GM12878 (cell line): ENCODE measurements around the gene ZNF10. TPM values are rescaled to one million over a fixed set of nuclear protein-coding genes. Genes with fewer than 3 reads are reported as not detected.

Experiments used
- ATAC-seq: fragments of 200-7000 bp; cut with Tn5 transposase; 3 replicates; pipeline ENCODE4 v1.9.1; 2020; ENCODE audit warnings: mild to moderate bottlenecking, moderate library complexity
- BruUV-seq: library from RNA; stranded (reverse); fragments of 400-500 nt; replicated peaks from 2 replicates; lab custom pipeline; 2021; lab: Mats Ljungman, UMichigan
- CTCF ChIA-PET: fragments of 300-600 bp; sonication (Branson Sonifier 250); formaldehyde crosslinking; extraction: SDS; loops from one replicate; lab custom pipeline; 2021; ENCODE audit warnings: inconsistent platforms; lab: Yijun Ruan, JAX
- POLR2A ChIA-PET: fragments of 350-600 bp; formaldehyde crosslinking; extraction: SDS; loops from one replicate; lab custom pipeline; 2021; ENCODE audit warnings: inconsistent platforms; lab: Charles Lee
- RAD21 ChIA-PET: fragments of 300-600 bp; sonication (Branson Sonifier 250); formaldehyde crosslinking; loops from one replicate; lab custom pipeline; 2023; ENCODE audit warnings: antibody characterized with exemption; ENCODE audit not compliant: unreplicated experiment; lab: Charles Lee
- SMC1A ChIA-PET: fragments of 300-600 bp; sonication (Branson Sonifier 250); formaldehyde crosslinking; loops from one replicate; lab custom pipeline; 2023; ENCODE audit not compliant: unreplicated experiment, uncharacterized antibody; lab: Charles Lee
- DNase-seq: peaks from one replicate; pipeline ENCODE4 v3.0.0-alpha.2; 2011; ENCODE audit warnings: low read depth, low spot score
- FAIRE-seq: peaks from 3 replicates; lab custom pipeline; 2011; peaks lifted over from hg19 to GRCh38; lab: Jason Lieb, UNC
- H2AFZ ChIP-seq: 2 replicates; pipeline ENCODE4 v1.6.0; 2011; ENCODE audit warnings: low read depth, low read length, control low read depth; ENCODE audit not compliant: control insufficient read depth
- H3K27ac ChIP-seq: 2 replicates; pipeline ENCODE4 v1.5.1; 2011; ENCODE audit warnings: control low read depth; ENCODE audit not compliant: control insufficient read depth, insufficient read depth
- H3K27me3 ChIP-seq, 2 experiments: replicated peaks in 1 of 2; 2 replicates each; pipeline versions ENCODE4 v1.6.0 to v1.6.1; 2011; ENCODE audit warnings: low read length in 1 of 2; ENCODE audit not compliant: control insufficient read depth in 2 of 2, insufficient read depth in 2 of 2
- H3K36me3 ChIP-seq, 2 experiments: 2 replicates each; pipeline ENCODE4 v1.5.1; 2011; ENCODE audit warnings: low read length in 1 of 2; ENCODE audit not compliant: control insufficient read depth in 2 of 2, insufficient read depth in 2 of 2
- H3K4me1 ChIP-seq: 2 replicates; pipeline ENCODE4 v1.6.1; 2011; ENCODE audit warnings: mild to moderate bottlenecking, low read length, moderate library complexity, mixed read lengths; ENCODE audit not compliant: control insufficient read depth, insufficient read depth
- H3K4me2 ChIP-seq: 2 replicates; pipeline ENCODE4 v1.6.0; 2011; ENCODE audit warnings: control low read depth; ENCODE audit not compliant: control insufficient read depth, insufficient read depth
- H3K4me3 ChIP-seq: fragments of 200-600 bp; sonication (generic); 2 replicates; pipeline ENCODE4 v1.5.1; 2016
- H3K79me2 ChIP-seq: 2 replicates; pipeline ENCODE4 v1.6.0; 2011; ENCODE audit warnings: low read length; ENCODE audit not compliant: control insufficient read depth, insufficient read depth
- H3K9ac ChIP-seq: 2 replicates; pipeline ENCODE4 v1.8.0; 2011; ENCODE audit warnings: low read length, control low read depth, mixed read lengths; ENCODE audit not compliant: control insufficient read depth, insufficient read depth
- H3K9me3 ChIP-seq: replicated peaks from 3 replicates; pipeline ENCODE4 v1.5.1; 2011; ENCODE audit warnings: mild to moderate bottlenecking, low read length; ENCODE audit not compliant: control insufficient read depth, insufficient read depth
- H4K20me1 ChIP-seq: 2 replicates; pipeline ENCODE4 v1.6.0; 2011; ENCODE audit not compliant: control insufficient read depth, insufficient read depth
- ATF7 ChIP-seq: fragments of 450-650 bp; IDR thresholded peaks from 2 replicates; pipeline ENCODE4 v1.6.1; 2016; ENCODE audit warnings: low read depth, mild to moderate bottlenecking
- IKZF1 ChIP-seq: fragments of 450-650 bp; conservative IDR thresholded peaks from 2 replicates; pipeline ENCODE4 v1.6.1; 2017; ENCODE audit warnings: antibody characterized with exemption, mild to moderate bottlenecking
- IRF4 ChIP-seq: IDR thresholded peaks from 2 replicates; pipeline ENCODE4 v1.6.1; 2011; ENCODE audit warnings: low read depth, low read length
- JUND ChIP-seq: IDR thresholded peaks from 2 replicates; pipeline ENCODE4 v1.6.1; 2012; ENCODE audit warnings: low read depth, mild to moderate bottlenecking, low read length, improper control_type of control experiment, moderate library complexity
- NR2F1 ChIP-seq: fragments of 450-650 bp; conservative IDR thresholded peaks from 2 replicates; pipeline ENCODE4 v1.6.1; 2017; ENCODE audit warnings: mild to moderate bottlenecking
- PKNOX1 ChIP-seq: fragments of 450-650 bp; IDR thresholded peaks from 2 replicates; pipeline ENCODE4 v1.6.1; 2016; ENCODE audit warnings: mild to moderate bottlenecking
- POLR2A ChIP-seq: IDR thresholded peaks from 2 replicates; pipeline ENCODE4 v1.6.1; 2011; ENCODE audit warnings: low read depth, mild to moderate bottlenecking, low read length
- POLR2AphosphoS2 ChIP-seq: IDR thresholded peaks from 2 replicates; pipeline ENCODE4 v1.6.1; 2011; ENCODE audit warnings: low read depth, mild to moderate bottlenecking, low read length, improper control_type of control experiment, moderate library complexity
- RAD21 ChIP-seq: IDR thresholded peaks from 2 replicates; pipeline ENCODE4 v1.6.1; 2011; ENCODE audit warnings: mild to moderate bottlenecking, low read depth, low read length, moderate library complexity; ENCODE audit not compliant: insufficient read depth
- RAD51 ChIP-seq: fragments of 450-650 bp; IDR thresholded peaks from 2 replicates; pipeline ENCODE4 v1.6.1; 2016; ENCODE audit warnings: moderate library complexity, mild to moderate bottlenecking, inconsistent platforms
- RFX5 ChIP-seq: IDR thresholded peaks from 2 replicates; pipeline ENCODE4 v1.6.1; 2011; ENCODE audit warnings: low read depth, low read length, improper control_type of control experiment
- SPI1 ChIP-seq: IDR thresholded peaks from 2 replicates; pipeline ENCODE4 v1.6.1; 2011; ENCODE audit warnings: low read depth, mild to moderate bottlenecking, low read length, moderate library complexity, borderline replicate concordance; ENCODE audit not compliant: insufficient read depth
- TBL1XR1 ChIP-seq: IDR thresholded peaks from 2 replicates; pipeline ENCODE4 v1.6.1; 2012; ENCODE audit warnings: low read depth, low read length, improper control_type of control experiment
- USF1 ChIP-seq: IDR thresholded peaks from 2 replicates; pipeline ENCODE4 v1.6.1; 2011; ENCODE audit warnings: borderline replicate concordance, low read depth, mild to moderate bottlenecking, moderate library complexity, mixed read lengths, low read length; ENCODE audit not compliant: insufficient read depth; ENCODE audit errors: extremely low read length
- WGBS: methylation state at CpG from one replicate; pipeline ENCODE4 v1.1.6; 2016; ENCODE audit warnings: low lambda C conversion rate; ENCODE audit not compliant: insufficient replicate concordance, insufficient coverage; ENCODE audit errors: missing lambda C conversion rate; 5-methylcytosine and 5-hydroxymethylcytosine counted together
- in situ Hi-C: fragments of 300-500 bp; cut with MboI; formaldehyde crosslinking; loops from 9 replicates; pipeline ENCODE4 v1.14.3; 2018; ENCODE audit warnings: mixed read lengths
- intact Hi-C: fragments of 100-400 bp; cut with micrococcal nuclease; formaldehyde crosslinking; loops from one replicate; pipeline ENCODE4 v1.14.2; 2022; ENCODE audit not compliant: unreplicated experiment
- polyA plus RNA-seq, 11 experiments: library from polyadenylated mRNA; depleted of rRNA in 4 of 11; unstranded in 6 of 11; stranded (reverse) in 5 of 11; fragments of >200 nt; fragmentation: Nextera tagmentation in 4 of 11; fragmentation: Illumina TruSeq in 1 of 11; extraction: Ambion mirVana in 4 of 11; extraction: Trizol in 1 of 11; gene quantifications; 1 replicate in 1 of 11; 2 replicates in 10 of 11; pipeline versions ENCODE4 v1.2.1 to v1.2.3, GENCODE V29; 2011 to 2016; ENCODE audit warnings: inconsistent platforms in 2 of 11, missing spikeins in 2 of 11, low read depth in 1 of 11
- total RNA-seq, 4 experiments: library from RNA; depleted of rRNA in 3 of 4; stranded (reverse); fragments of >200 nt in 3 of 4; fragmentation: Illumina TruSeq in 1 of 4; extraction: Trizol in 1 of 4; gene quantifications; 2 replicates each; pipeline versions ENCODE4 v1.2.1 to v1.2.3, GENCODE V29; 2013 to 2021

Gene ZNF10
- total and polyA plus RNA-seq, 10 of the 15 experiments (the other 5 are each of a cell fraction or from before 2014, with no cell fraction given) = 1.7 to 4.2 (median 2.9) TPM

DNA sequence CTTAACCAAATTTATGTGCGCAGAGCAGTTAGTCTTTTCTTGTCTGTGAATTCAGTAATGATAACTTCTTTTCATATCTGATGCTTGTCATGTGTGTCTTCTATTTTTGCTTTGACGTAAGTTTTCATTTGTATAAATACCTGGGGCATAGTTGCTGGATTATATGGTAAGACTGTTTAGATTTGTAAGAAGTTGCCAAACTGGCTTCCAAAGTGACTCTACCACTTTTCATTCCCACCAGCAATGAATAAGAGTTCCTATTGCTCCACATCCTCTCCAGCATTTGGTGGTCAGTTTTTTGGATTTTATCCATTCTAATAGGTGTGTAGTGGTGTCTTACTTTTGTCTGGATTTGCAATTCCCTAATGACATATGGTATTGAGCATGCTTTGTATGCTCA is 59.7 kb downstream of the ZNF10 start:
- POLR2A ChIA-PET = no interaction called here
- CTCF ChIA-PET = no interaction called here
- peaks cover 50% of the 10 kb centered on the region for H3K9me3 ChIP-seq
- H4K20me1 ChIP-seq = no peaks in the 10 kb centered on the region
- no TSS peak for BruUV-seq
- no peaks in the 10 kb centered on the region for H3K4me1 ChIP-seq
- FAIRE-seq (no peak), DNase-seq (no peak), ATAC-seq (no peak)
- no peak overlapping the region for H3K27ac ChIP-seq
- no peaks in the 10 kb centered on the region for H3K79me2 ChIP-seq
- in situ Hi-C loops (no loop called here), intact Hi-C loops (no loop called here)
- no peak overlapping the region for H3K4me2 ChIP-seq
- 100% methylated on average over 2 of the region's 2 CpGs for WGBS
- no peak overlapping the region for H3K4me3 ChIP-seq
- H3K36me3 ChIP-seq = peaks cover 17 to 67% of the 10 kb centered on the region in 2 experiments
- SMC1A ChIA-PET = no interaction called here
- RAD21 ChIA-PET = no interaction called here
- no peak overlapping the region for H3K9ac ChIP-seq
- H3K27me3 ChIP-seq = no peaks in the 10 kb centered on the region
- no peak overlapping the region for H2AFZ ChIP-seq
- TF ChIP-seq SPI1 (no peak), POLR2AphosphoS2 (no peak), JUND (no peak), IKZF1 (no peak)

- Histone ChIP-seq H3K9me3 (peaks cover 50% of the 10 kb centered on the region), H3K4me2 (no peak overlapping the region), H3K4me3 (no peak overlapping the region), H4K20me1 (no peaks in the 10 kb centered on the region), H3K27me3 (no peaks in the 10 kb centered on the region), H3K36me3 (peaks cover 13 to 55% of the 10 kb centered on the region in 2 experiments), H3K79me2 (no peaks in the 10 kb centered on the region), H3K9ac (no peak overlapping the region), H2AFZ (no peak overlapping the region), H3K4me1 (no peaks in the 10 kb centered on the region), H3K27ac (no peak overlapping the region)
- RAD21 ChIA-PET = no interaction called here
- TF ChIP-seq RFX5 (no peak), NR2F1 (no peak), IRF4 (no peak), TBL1XR1 (no peak), ATF7 (no peak), POLR2A (no peak), USF1 (no peak), RAD21 (no peak), PKNOX1 (no peak), RAD51 (no peak)
- in situ Hi-C loops (no loop called here), intact Hi-C loops (no loop called here)
- no peak for FAIRE-seq
- POLR2A ChIA-PET = no interaction called here
- no peak for ATAC-seq
- no peak for DNase-seq
- SMC1A ChIA-PET = no interaction called here
- WGBS = 99% methylated on average over 5 of the region's 5 CpGs
- BruUV-seq = no TSS peak
- CTCF ChIA-PET = no interaction called here
These were observed 62.4 kb downstream of the ZNF10 start for GRCh38 chr12:133192847-133193246.
